HG03432 (cell line): ENCODE results near the gene FOXP4.

Experiments
- ATAC-seq: cut with Tn5 transposase; IDR thresholded peaks from one replicate; pipeline ENCODE4 v1.9.1; 2021; ENCODE audit warnings: mild to moderate bottlenecking, moderate library complexity; ENCODE audit not compliant: unreplicated experiment

FOXP4 gene

GRCh38 chr6:41546866-41547798 is 951 bp downstream of the FOXP4 start:
- peak; percentile 20 for ATAC-seq

GRCh38 chr6:41547799-41548097 is 1.6 kb downstream of the FOXP4 start:
- ATAC-seq = no peak

GRCh38 chr6:41548098-41548840 is 2.1 kb downstream of the FOXP4 start:
- no peak for ATAC-seq

GRCh38 chr6:41548841-41549642 is 2.9 kb downstream of the FOXP4 start:
- no peak for ATAC-seq

GRCh38 chr6:41549673-41550072 is 3.5 kb downstream of the FOXP4 start:
- ATAC-seq = no peak

GRCh38 chr6:41551086-41551700 is 5.0 kb downstream of the FOXP4 start:
- ATAC-seq = no peak

- ATAC-seq = no peak
Measured at GRCh38 chr6:41551857-41552256, 5.7 kb downstream of the FOXP4 start.

GRCh38 chr6:41552723-41553122 is 6.5 kb downstream of the FOXP4 start:
- no peak for ATAC-seq

GRCh38 chr6:41553405-41553999 is 7.3 kb downstream of the FOXP4 start:
- ATAC-seq = no peak

- ATAC-seq = no peak
Measured at GRCh38 chr6:41555326-41556300, 9.4 kb downstream of the FOXP4 start.

- no peak for ATAC-seq
Measured at GRCh38 chr6:41557335-41557734, 11.2 kb downstream of the FOXP4 start.

GRCh38 chr6:41558033-41558807 is 12.0 kb downstream of the FOXP4 start:
- no peak for ATAC-seq

- ATAC-seq = no peak
Measured at GRCh38 chr6:41559655-41560427, 13.7 kb downstream of the FOXP4 start.

GRCh38 chr6:41560431-41561192 is 14.4 kb downstream of the FOXP4 start:
- peak; percentile 81 for ATAC-seq

- ATAC-seq = no peak
Measured at GRCh38 chr6:41561416-41561815, 15.2 kb downstream of the FOXP4 start.

- no peak for ATAC-seq
Measured at GRCh38 chr6:41561931-41562911, 16.0 kb downstream of the FOXP4 start.
